WERI-Rb-1 (cell line): ENCODE results near the gene SPO11.
A peak's percentile ranks its signal among the peaks of the same experiment; 100 is the strongest.

ENCODE experiments used
- DNase-seq: peaks from one replicate; pipeline ENCODE4 v3.0.0-alpha.2; 2020
- H3K27ac ChIP-seq: fragments of 250-450 bp; sonication (Bioruptor Pico); 2 replicates; pipeline ENCODE4 v1.5.1; 2020; ENCODE audit warnings: mild to moderate bottlenecking, moderate library complexity
- H3K27me3 ChIP-seq: fragments of 250-450 bp; sonication (Bioruptor Pico); 2 replicates; pipeline ENCODE4 v1.5.1; 2021; ENCODE audit warnings: mild to moderate bottlenecking, low read depth, moderate library complexity; ENCODE audit not compliant: insufficient read depth, severe bottlenecking
- H3K36me3 ChIP-seq: fragments of 250-450 bp; sonication (Bioruptor Pico); 2 replicates; pipeline ENCODE4 v1.5.1; 2020; ENCODE audit warnings: mild to moderate bottlenecking, moderate library complexity
- H3K4me3 ChIP-seq: 2 replicates; pipeline ENCODE4 v1.5.1; 2011; ENCODE audit warnings: low read depth, mild to moderate bottlenecking, control low read depth, low read length
- H3K9me3 ChIP-seq: fragments of 250-450 bp; sonication (Bioruptor Pico); 2 replicates; pipeline ENCODE4 v1.5.1; 2021; ENCODE audit warnings: mild to moderate bottlenecking, moderate library complexity; ENCODE audit not compliant: severe bottlenecking
- TF ChIP-seq, protein P1 (sequence below): IDR thresholded peaks from 2 replicates; pipeline ENCODE4 v1.5.1; 2011; ENCODE audit warnings: low read depth, mild to moderate bottlenecking, control low read depth, inconsistent platforms, low read length

SPO11 gene

GRCh38 chr20:57291003-57291402 lies 38.6 kb upstream of the SPO11 start:
- H3K27ac ChIP-seq: no peak overlapping the region
- no peaks in the 10 kb centered on the region for H3K9me3 ChIP-seq
- peaks cover 66% of the 10 kb centered on the region for H3K27me3 ChIP-seq
- no peak overlapping the region for H3K4me3 ChIP-seq
- no peaks in the 10 kb centered on the region for H3K36me3 ChIP-seq
- no peak for DNase-seq
- TF ChIP-seq, protein P1, sequence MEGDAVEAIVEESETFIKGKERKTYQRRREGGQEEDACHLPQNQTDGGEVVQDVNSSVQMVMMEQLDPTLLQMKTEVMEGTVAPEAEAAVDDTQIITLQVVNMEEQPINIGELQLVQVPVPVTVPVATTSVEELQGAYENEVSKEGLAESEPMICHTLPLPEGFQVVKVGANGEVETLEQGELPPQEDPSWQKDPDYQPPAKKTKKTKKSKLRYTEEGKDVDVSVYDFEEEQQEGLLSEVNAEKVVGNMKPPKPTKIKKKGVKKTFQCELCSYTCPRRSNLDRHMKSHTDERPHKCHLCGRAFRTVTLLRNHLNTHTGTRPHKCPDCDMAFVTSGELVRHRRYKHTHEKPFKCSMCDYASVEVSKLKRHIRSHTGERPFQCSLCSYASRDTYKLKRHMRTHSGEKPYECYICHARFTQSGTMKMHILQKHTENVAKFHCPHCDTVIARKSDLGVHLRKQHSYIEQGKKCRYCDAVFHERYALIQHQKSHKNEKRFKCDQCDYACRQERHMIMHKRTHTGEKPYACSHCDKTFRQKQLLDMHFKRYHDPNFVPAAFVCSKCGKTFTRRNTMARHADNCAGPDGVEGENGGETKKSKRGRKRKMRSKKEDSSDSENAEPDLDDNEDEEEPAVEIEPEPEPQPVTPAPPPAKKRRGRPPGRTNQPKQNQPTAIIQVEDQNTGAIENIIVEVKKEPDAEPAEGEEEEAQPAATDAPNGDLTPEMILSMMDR: 0 out of 2 replicates have a peak, but pooled peaks have one; percentile 27

- H3K27me3 ChIP-seq: peaks cover 63% of the 10 kb centered on the region
- no peaks in the 10 kb centered on the region for H3K36me3 ChIP-seq
- no peak overlapping the region for H3K4me3 ChIP-seq
- no peak for DNase-seq
- no peaks in the 10 kb centered on the region for H3K9me3 ChIP-seq
- TF ChIP-seq, protein P1: no peak
- H3K27ac ChIP-seq: no peak overlapping the region
These were observed 37.9 kb upstream of the SPO11 start for GRCh38 chr20:57291694-57292093.

- Histone ChIP-seq H3K36me3 (no peaks in the 10 kb centered on the region), H3K9me3 (no peaks in the 10 kb centered on the region), H3K4me3 (no peak overlapping the region), H3K27ac (no peak overlapping the region), H3K27me3 (peaks cover 55% of the 10 kb centered on the region)
- TF ChIP-seq, protein P1: no peak
- no peak for DNase-seq
These were observed 37.0 kb upstream of the SPO11 start for GRCh38 chr20:57292611-57293010.

DNA sequence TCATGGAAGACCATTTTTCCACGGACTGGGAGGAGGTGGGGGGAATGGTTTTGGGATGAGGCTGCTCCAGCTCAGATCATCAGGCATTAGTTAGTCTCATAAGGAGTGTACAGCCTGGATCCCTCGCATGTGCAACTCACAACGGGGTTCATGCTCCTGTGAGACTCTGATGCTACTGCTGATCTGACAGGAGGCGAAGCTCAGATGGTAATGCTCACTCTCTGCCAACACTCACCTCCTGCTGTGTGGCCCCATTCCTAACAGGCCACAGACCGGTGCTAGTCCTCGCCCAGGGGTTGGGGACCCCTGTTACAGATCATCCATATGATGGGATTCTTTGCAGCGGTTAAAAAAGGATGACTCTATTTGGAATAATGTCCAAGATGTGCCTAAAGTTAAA lies 35.6 kb upstream of the SPO11 start:
- H3K4me3 ChIP-seq: no peak overlapping the region
- H3K27me3 ChIP-seq: peaks cover 42% of the 10 kb centered on the region
- H3K27ac ChIP-seq: no peak overlapping the region
- no peaks in the 10 kb centered on the region for H3K36me3 ChIP-seq
- no peak for DNase-seq
- H3K9me3 ChIP-seq: no peaks in the 10 kb centered on the region
- TF ChIP-seq, protein P1: no peak

- H3K27ac ChIP-seq: no peak overlapping the region
- TF ChIP-seq, protein P1: no peak
- no peak overlapping the region for H3K4me3 ChIP-seq
- no peaks in the 10 kb centered on the region for H3K9me3 ChIP-seq
- H3K27me3 ChIP-seq: peaks cover 41% of the 10 kb centered on the region
- no peak for DNase-seq
- H3K36me3 ChIP-seq: no peaks in the 10 kb centered on the region
These were observed 35.1 kb upstream of the SPO11 start for GRCh38 chr20:57294550-57294949.

GRCh38 chr20:57298457-57298856 lies 31.1 kb upstream of the SPO11 start:
- no peak for DNase-seq
- no peak overlapping the region for H3K27ac ChIP-seq
- H3K9me3 ChIP-seq: no peaks in the 10 kb centered on the region
- peaks cover 22% of the 10 kb centered on the region for H3K27me3 ChIP-seq
- H3K36me3 ChIP-seq: no peaks in the 10 kb centered on the region
- TF ChIP-seq, protein P1: no peak
- H3K4me3 ChIP-seq: no peak overlapping the region
